Activated naive CD8-positive, alpha-beta T cell treated with anti-CD3 and anti-CD28 coated beads, Interleukin-2, amount 50 U/mL, for 24 hours (primary cell): Measurements from ENCODE around the gene FAU.
"Not testable (repeated sequence)": the region's sequence is repeated elsewhere in the genome, so short reads cannot be mapped to it uniquely, and the experiment has no call there.

ENCODE experiments used
- ATAC-seq: fragments of 150-1000 bp; cut with Tn5 transposase; one replicate; pipeline ENCODE4 v1.10.0; 2021
- DNase-seq: peaks from one replicate; pipeline ENCODE4 v3.0.0; 2021
- H3K27ac Mint-ChIP-seq: one replicate; pipeline ENCODE4 v1.8.0; 2021; ENCODE audit warnings: mild to moderate bottlenecking, mixed read lengths
- H3K27me3 Mint-ChIP-seq: one replicate; pipeline ENCODE4 v1.8.0; 2021; ENCODE audit warnings: mixed read lengths
- H3K36me3 Mint-ChIP-seq: one replicate; pipeline ENCODE4 v1.8.0; 2021; ENCODE audit warnings: low read depth, mixed read lengths
- H3K4me1 Mint-ChIP-seq: one replicate; pipeline ENCODE4 v1.8.0; 2021; ENCODE audit warnings: mixed read lengths
- H3K4me3 Mint-ChIP-seq: one replicate; pipeline ENCODE4 v1.8.0; 2021; ENCODE audit warnings: mild to moderate bottlenecking, moderate library complexity, mixed read lengths
- H3K9me3 Mint-ChIP-seq: one replicate; pipeline ENCODE4 v1.8.0; 2021; ENCODE audit warnings: mixed read lengths

The FAU gene

GRCh38 chr11:65118891-65119669, 2.9 kb downstream of the FAU start:
- peak overlapping the region; percentile 18 for H3K4me3 Mint-ChIP-seq
- not testable (repeated sequence) for ATAC-seq, DNase-seq, H3K9me3 Mint-ChIP-seq, H3K27me3 Mint-ChIP-seq
- H3K36me3 Mint-ChIP-seq: peaks cover 57% of the 10 kb centered on the region
- peak overlapping the region; percentile 98 for H3K27ac Mint-ChIP-seq
- H3K4me1 Mint-ChIP-seq: peaks cover 77% of the 10 kb centered on the region

GRCh38 chr11:65118097-65118837, 3.7 kb downstream of the FAU start:
- Mint-ChIP-seq H3K4me3 (peak overlapping the region; percentile 86), H3K4me1 (peaks cover 77% of the 10 kb centered on the region), H3K9me3 (no peaks in the 10 kb centered on the region), H3K36me3 (peaks cover 56% of the 10 kb centered on the region), H3K27me3 (no peaks in the 10 kb centered on the region), H3K27ac (peak overlapping the region; percentile 89)
- DNase-seq (no peak), ATAC-seq (no peak)

GRCh38 chr11:65117206-65118096, 4.5 kb downstream of the FAU start, which contains the start of gene ZNHIT2:
TSS of gene ZNHIT2 (minus strand) at chr11:65117701. CDS start at chr11:65117653, 48 bp downstream.
- Mint-ChIP-seq H3K27me3 (no peaks in the 10 kb centered on the region), H3K4me1 (peaks cover 76% of the 10 kb centered on the region), H3K36me3 (peaks cover 56% of the 10 kb centered on the region), H3K9me3 (no peaks in the 10 kb centered on the region), H3K4me3 (peak within 1 kb of the TSS; percentile 86), H3K27ac (peak within 1 kb of the TSS; percentile 95)
- peak; percentile 51 for ATAC-seq
- peak; percentile 100 for DNase-seq

- H3K27ac Mint-ChIP-seq: peak overlapping the region; percentile 95
- no peaks in the 10 kb centered on the region for H3K9me3 Mint-ChIP-seq
- peak; percentile 16 for ATAC-seq
- peaks cover 76% of the 10 kb centered on the region for H3K4me1 Mint-ChIP-seq
- peak; percentile 69 for DNase-seq
- no peaks in the 10 kb centered on the region for H3K27me3 Mint-ChIP-seq
- H3K36me3 Mint-ChIP-seq: peaks cover 48% of the 10 kb centered on the region
- H3K4me3 Mint-ChIP-seq: peak overlapping the region; percentile 86
Measured at GRCh38 chr11:65116370-65117205, 5.3 kb downstream of the FAU start.

- Mint-ChIP-seq H3K27ac (peak overlapping the region; percentile 95), H3K9me3 (no peaks in the 10 kb centered on the region), H3K4me3 (peak overlapping the region; percentile 86), H3K4me1 (peaks cover 73% of the 10 kb centered on the region), H3K36me3 (peaks cover 37% of the 10 kb centered on the region), H3K27me3 (no peaks in the 10 kb centered on the region)
- ATAC-seq (no peak), DNase-seq (no peak)
Measured at GRCh38 chr11:65115361-65116082, 6.4 kb downstream of the FAU start.

GRCh38 chr11:65114538-65115171, 7.3 kb downstream of the FAU start:
- ATAC-seq (no peak), DNase-seq (no peak)
- Mint-ChIP-seq H3K9me3 (no peaks in the 10 kb centered on the region), H3K4me1 (peaks cover 70% of the 10 kb centered on the region), H3K27me3 (no peaks in the 10 kb centered on the region), H3K4me3 (peak overlapping the region; percentile 79), H3K27ac (no peak overlapping the region), H3K36me3 (peaks cover 29% of the 10 kb centered on the region)

- Mint-ChIP-seq H3K4me3 (peak overlapping the region; percentile 79), H3K9me3 (no peaks in the 10 kb centered on the region), H3K4me1 (peaks cover 62% of the 10 kb centered on the region), H3K36me3 (peaks cover 23% of the 10 kb centered on the region), H3K27ac (no peak overlapping the region), H3K27me3 (no peaks in the 10 kb centered on the region)
- no peak for ATAC-seq
- DNase-seq: no peak
Measured at GRCh38 chr11:65113839-65114238, 8.1 kb downstream of the FAU start.

- Mint-ChIP-seq H3K27me3 (no peaks in the 10 kb centered on the region), H3K4me3 (peak overlapping the region; percentile 79), H3K36me3 (peaks cover 18% of the 10 kb centered on the region), H3K9me3 (no peaks in the 10 kb centered on the region), H3K27ac (peak overlapping the region; percentile 67), H3K4me1 (peaks cover 57% of the 10 kb centered on the region)
- no peak for ATAC-seq
- no peak for DNase-seq
Measured at GRCh38 chr11:65113361-65113756, 8.6 kb downstream of the FAU start.

- ATAC-seq: peak; percentile 36
- peak overlapping the region; percentile 67 for H3K27ac Mint-ChIP-seq
- no peaks in the 10 kb centered on the region for H3K9me3 Mint-ChIP-seq
- H3K4me3 Mint-ChIP-seq: peak overlapping the region; percentile 79
- H3K36me3 Mint-ChIP-seq: peaks cover 15% of the 10 kb centered on the region
- DNase-seq: peak; percentile 82
- peaks cover 52% of the 10 kb centered on the region for H3K4me1 Mint-ChIP-seq
- no peaks in the 10 kb centered on the region for H3K27me3 Mint-ChIP-seq
Measured at GRCh38 chr11:65112546-65113360, 9.2 kb downstream of the FAU start.

- H3K36me3 Mint-ChIP-seq: peaks cover 12% of the 10 kb centered on the region
- peak within 1 kb of the TSS; percentile 79 for H3K4me3 Mint-ChIP-seq
- peak; percentile 97 for DNase-seq
- no peaks in the 10 kb centered on the region for H3K9me3 Mint-ChIP-seq
- peaks cover 48% of the 10 kb centered on the region for H3K4me1 Mint-ChIP-seq
- H3K27me3 Mint-ChIP-seq: no peaks in the 10 kb centered on the region
- peak; percentile 72 for ATAC-seq
- H3K27ac Mint-ChIP-seq: peak within 1 kb of the TSS; percentile 81
Measured at GRCh38 chr11:65111744-65112545, 10.0 kb downstream of the FAU start, which contains the start of gene TM7SF2. TSS of gene TM7SF2 (plus strand) at chr11:65111872. CDS start at chr11:65112016, 144 bp downstream.

- H3K27me3 Mint-ChIP-seq: no peaks in the 10 kb centered on the region
- no peak overlapping the region for H3K27ac Mint-ChIP-seq
- H3K9me3 Mint-ChIP-seq: no peaks in the 10 kb centered on the region
- peak overlapping the region; percentile 79 for H3K4me3 Mint-ChIP-seq
- DNase-seq: no peak
- no peak for ATAC-seq
- H3K4me1 Mint-ChIP-seq: peaks cover 44% of the 10 kb centered on the region
- H3K36me3 Mint-ChIP-seq: peaks cover 10% of the 10 kb centered on the region
Measured at GRCh38 chr11:65111159-65111743, 10.7 kb downstream of the FAU start.
